Cardiac septum (tissue), 1 donor: ENCODE results near the gene FGFRL1. TPM values are rescaled to one million over a fixed set of nuclear protein-coding genes. Genes with fewer than 3 reads are reported as not detected.
A peak's percentile ranks its signal among the peaks of the same experiment; 100 is the strongest.

Experiments used
- DNase-seq: peaks from one replicate; pipeline ENCODE4 v3.0.0-alpha.2; 2020; ENCODE audit warnings: low spot score
- intact Hi-C: fragments of 100-400 bp; cut with DNase I; formaldehyde crosslinking; loops from one replicate; pipeline ENCODE4 v1.14.0; 2022
- total RNA-seq: library from RNA; stranded (reverse); fragmentation: NEBNext Ultra II Directional; extraction: Animal tissue kit (Norgen Biotek cat#: 25700); gene quantifications from one replicate; pipeline ENCODE4 v1.2.1, GENCODE V29; 2021
- donor health status: DM: no; HTN: no; CAD: no.

Gene FGFRL1
- total RNA-seq, 1 donor from 2014 or later, result 28.1 TPM

DNA sequence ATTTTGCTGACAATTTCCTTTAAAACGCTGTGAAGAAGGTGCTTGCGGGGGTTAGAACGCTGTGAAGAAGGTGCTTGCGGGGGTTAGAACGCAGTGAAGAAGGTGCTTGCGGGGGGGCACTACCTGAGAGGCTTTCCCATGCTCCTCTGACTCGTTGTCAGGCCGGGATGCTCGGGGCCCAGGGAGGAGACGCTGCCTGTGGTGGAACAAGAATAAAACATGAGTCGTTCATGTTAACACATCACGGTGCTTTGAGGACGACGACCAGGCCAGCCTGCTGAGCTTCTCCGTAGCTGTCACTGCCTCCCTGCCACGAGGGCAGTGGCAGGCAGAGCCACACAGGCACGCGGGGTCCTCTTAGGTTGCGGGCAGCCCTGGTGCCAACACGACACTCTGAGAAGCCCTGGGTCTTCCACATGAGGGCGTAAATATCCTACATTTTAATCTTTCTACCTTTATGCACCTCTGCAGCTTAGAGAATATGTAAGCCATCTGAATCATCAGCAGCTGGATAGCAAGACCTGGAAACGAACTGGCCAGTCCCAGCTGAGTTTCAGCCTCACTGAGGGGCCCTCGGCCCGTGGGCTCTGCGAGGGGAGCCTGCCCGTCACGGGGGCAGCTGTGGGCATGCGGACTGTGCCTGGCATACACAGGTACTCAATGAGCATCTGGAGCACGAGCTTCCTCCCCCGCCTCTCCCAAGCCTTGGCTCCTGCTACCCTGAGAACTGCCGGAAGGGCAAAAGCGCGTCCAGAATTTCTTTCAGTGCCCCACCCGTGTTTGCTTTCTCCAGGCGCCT lies 47.0 kb downstream of the FGFRL1 start:
- no peak for DNase-seq
- intact Hi-C loops, result no loop called here

DNA sequence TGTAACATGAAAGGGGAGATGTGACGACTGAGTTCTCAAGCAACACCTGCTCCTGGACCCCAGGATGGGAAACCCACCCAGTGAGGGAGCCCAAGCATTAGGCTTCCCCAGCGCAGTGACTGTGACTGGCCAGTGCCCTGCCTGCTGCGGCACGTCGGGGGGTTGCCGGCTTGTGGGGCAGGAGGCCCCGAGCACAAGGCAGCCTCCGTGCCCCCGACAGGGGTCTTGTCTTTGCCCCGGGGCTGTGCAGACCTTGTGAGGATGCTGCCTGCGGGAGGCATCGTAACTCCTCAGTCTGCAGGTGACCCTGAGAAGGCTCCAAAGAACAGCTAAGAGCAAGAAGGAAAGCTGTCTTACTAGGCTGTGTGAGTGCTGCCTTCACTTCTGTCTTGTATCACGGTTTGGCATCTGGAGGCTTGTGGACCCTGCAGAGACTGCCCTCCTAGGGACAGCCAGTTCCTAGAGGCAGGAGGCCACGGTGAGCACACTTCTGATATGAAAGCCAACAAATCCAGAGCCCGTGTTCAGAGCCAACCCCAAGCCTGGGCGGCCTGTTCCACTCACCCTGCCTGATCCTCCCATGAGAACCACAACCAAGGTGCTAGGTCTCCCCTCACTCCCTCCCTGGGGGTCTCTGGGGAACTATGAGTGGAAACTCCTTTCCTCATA lies 47.7 kb downstream of the FGFRL1 start:
- DNase-seq, result peak; percentile 44
- intact Hi-C loops, result no loop called here

- intact Hi-C loops, result no loop called here
- DNase-seq, result peak; percentile 63
These were observed 48.7 kb downstream of the FGFRL1 start for GRCh38 chr4:1060121-1060520.

- intact Hi-C loops, result no loop called here
- peak; percentile 24 for DNase-seq
These were observed 49.2 kb downstream of the FGFRL1 start for GRCh38 chr4:1060621-1061020.

GRCh38 chr4:1061056-1061700 lies 49.8 kb downstream of the FGFRL1 start:
- peak; percentile 70 for DNase-seq
- intact Hi-C loops, result no loop called here

DNA sequence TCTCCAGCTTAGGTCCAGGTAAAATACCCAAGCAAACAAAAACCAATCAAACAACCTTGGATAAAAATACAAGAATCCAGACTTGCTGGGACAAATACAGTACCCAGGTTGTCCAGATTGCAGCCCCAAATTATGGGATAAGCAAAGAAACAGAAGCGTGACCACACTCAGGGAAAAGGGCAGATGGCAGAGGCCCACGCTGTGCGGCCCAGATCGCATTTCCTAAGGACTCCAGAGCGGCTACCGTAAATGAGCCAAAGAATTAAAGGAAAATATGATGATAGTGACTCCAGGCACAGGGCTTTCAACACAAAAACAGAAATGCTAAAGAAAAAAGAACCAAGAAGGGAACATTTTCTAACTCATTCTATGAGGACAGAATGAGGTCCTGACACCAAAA lies 50.3 kb downstream of the FGFRL1 start:
- intact Hi-C loops, result no loop called here
- peak; percentile 22 for DNase-seq

DNA sequence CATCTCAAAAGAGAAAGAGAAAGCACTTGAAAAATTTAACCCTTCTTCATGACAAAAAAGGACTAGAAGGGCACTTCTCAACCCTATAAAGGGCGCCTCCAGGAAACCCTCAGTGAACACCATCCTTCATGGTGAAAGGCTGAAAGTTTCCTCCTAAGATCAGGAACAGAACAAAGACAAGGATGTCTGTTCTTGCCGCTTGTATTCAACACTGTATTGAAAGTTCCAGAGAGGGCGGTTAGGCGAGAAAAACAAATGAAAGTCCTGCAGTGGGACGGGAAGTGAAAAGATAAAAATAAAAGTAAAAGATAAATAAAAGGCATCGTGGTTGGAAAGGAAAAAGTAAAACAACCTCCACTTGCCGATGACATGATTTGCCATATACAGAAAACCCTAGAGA lies 51.0 kb downstream of the FGFRL1 start:
- no peak for DNase-seq

GRCh38 chr4:1065732-1066131 lies 54.3 kb downstream of the FGFRL1 start:
- intact Hi-C loops, result no loop called here
- DNase-seq, result no peak

More for the DNA sequence above, 51.0 kb downstream of the FGFRL1 start:
- intact Hi-C loops, result no loop called here

GRCh38 chr4:1069394-1069793 lies 58.0 kb downstream of the FGFRL1 start:
- no peak for DNase-seq
- intact Hi-C loops, result no loop called here

DNA sequence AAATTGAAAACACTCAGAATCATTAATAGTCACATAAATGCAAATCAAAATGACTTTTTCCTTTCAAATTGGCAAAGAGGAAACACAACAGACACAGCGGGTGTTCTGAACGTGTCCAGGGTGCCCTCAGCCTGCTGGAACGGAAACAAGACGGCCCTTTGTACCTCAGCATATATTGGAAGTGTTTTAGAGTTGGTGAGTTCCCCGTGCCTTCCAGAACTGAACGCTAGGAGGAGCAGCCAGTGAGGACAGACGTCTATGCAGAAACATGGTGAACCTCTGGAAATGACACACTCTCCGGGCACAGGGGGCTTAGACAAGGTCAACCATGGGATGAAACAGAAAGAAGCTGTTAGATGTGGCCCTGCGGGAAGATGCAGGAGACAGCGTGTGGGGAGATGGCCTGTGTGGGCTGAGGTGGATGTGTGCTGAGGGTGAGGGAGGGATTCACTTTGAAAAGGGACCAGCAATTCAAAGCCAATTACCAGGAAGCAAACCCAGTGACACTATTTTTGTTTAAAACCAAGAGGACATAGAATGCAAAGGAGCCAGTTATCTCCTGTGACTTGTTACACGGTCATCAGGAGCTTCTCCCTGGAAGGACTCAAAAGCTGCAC lies 61.5 kb downstream of the FGFRL1 start:
- DNase-seq, result peak; percentile 12
- intact Hi-C loops, result no loop called here

DNA sequence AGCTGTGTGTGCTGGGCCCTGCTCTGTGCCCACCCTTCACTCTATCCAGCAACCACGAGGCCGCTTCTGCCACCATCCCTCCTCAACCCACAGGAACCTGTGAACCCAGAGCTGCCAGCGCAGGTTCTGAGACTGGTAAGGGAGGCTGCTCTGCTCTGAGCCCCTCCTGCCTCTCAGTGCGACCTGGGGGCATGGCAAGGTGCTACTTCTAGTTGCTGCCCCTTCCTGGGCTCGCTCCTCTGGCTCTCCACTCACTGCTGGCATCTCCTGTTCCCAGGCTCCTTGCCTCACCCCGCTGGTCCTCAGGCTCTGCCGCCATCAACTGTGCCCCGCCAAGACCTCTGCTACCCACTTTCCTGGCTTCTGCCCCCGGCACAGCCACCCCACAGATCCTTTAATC lies 62.7 kb downstream of the FGFRL1 start:
- intact Hi-C loops, result no loop called here
- no peak for DNase-seq

GRCh38 chr4:1075225-1075624 lies 63.8 kb downstream of the FGFRL1 start:
- DNase-seq, result no peak
- intact Hi-C loops, result no loop called here

DNA sequence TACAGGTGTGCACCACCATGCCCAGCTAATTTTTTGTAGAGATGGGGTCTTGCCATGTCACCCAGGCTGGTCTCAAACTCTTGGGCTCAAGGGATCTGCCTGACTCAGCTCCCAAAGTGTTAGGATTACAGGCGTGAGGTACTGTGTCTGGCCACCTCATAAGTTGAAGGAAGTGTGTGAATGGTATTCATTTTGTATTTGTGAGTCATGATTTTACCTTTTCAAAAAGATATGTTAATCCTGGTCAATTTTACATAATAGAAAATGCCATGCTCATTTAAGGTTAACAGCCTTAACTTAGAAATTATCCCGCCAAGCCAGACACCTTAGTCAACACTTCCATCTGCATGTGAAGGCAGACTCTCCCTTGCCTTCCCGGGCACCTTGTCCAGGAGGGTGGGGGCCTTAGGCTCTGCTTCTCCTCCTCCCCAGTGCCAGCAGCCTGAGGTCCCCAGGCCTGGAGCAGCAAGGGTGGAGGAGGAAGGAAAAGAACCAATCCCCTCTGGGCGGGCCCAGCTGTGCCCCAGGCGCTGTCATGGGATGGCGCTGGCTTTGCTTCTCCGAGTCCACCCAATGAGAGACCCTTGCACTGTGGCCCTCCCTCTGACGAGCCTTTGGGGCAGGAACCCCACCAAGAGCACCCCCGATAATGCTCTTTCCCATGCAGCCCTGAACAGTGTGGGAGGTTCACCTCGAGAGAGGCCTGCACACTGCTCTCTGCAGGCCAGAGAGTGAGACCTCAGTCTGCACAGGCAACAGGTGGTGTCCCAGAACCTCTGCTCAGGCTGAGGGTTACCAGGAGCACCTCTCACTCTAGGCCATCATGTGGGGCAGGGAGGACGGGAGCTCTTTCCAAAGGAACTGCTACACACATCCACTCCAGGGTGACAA lies 64.6 kb downstream of the FGFRL1 start:
- intact Hi-C loops, result no loop called here

More for the DNA sequence above, 64.6 kb downstream of the FGFRL1 start:
- peak; percentile 26 for DNase-seq

Other genes with a start within 250 kb of the FGFRL1 start
- 9.4 TPM for gene CPLX1, start 185.5 kb upstream of the FGFRL1 start, total RNA-seq
- 36.1 TPM for gene GAK, start 79.3 kb upstream of the FGFRL1 start, total RNA-seq
- gene TMEM175, start 79.2 kb upstream of the FGFRL1 start, total RNA-seq, result 22.7 TPM
- gene DGKQ, start 38.1 kb upstream of the FGFRL1 start, total RNA-seq, result 5.2 TPM
- 12.9 TPM for gene IDUA, start 24.6 kb upstream of the FGFRL1 start, total RNA-seq
- gene SLC26A1, start 18.2 kb upstream of the FGFRL1 start, total RNA-seq, result 0.22 TPM
- 1.4 TPM for gene RNF212, start 101.9 kb downstream of the FGFRL1 start, total RNA-seq
- gene SPON2, start 161.0 kb downstream of the FGFRL1 start, total RNA-seq, result 19.8 TPM
- gene CTBP1, start 237.5 kb downstream of the FGFRL1 start, total RNA-seq, result 129 TPM